GM12878 (cell line): ENCODE measurements around the gene LKAAEAR1. TPM values are rescaled to one million over a fixed set of nuclear protein-coding genes. Genes with fewer than 3 reads are reported as not detected.
A peak's percentile ranks its signal among the peaks of the same experiment; 100 is the strongest.

Experiments
- ATAC-seq: fragments of 200-7000 bp; cut with Tn5 transposase; 3 replicates; pipeline ENCODE4 v1.9.1; 2020; ENCODE audit warnings: mild to moderate bottlenecking, moderate library complexity
- BruUV-seq: library from RNA; stranded (reverse); fragments of 400-500 nt; replicated peaks from 2 replicates; lab custom pipeline; 2021; lab: Mats Ljungman, UMichigan
- CTCF ChIA-PET: fragments of 300-600 bp; sonication (Branson Sonifier 250); formaldehyde crosslinking; extraction: SDS; loops from one replicate; lab custom pipeline; 2021; ENCODE audit warnings: inconsistent platforms; lab: Yijun Ruan, JAX
- POLR2A ChIA-PET: fragments of 350-600 bp; formaldehyde crosslinking; extraction: SDS; loops from one replicate; lab custom pipeline; 2021; ENCODE audit warnings: inconsistent platforms; lab: Charles Lee
- RAD21 ChIA-PET: fragments of 300-600 bp; sonication (Branson Sonifier 250); formaldehyde crosslinking; loops from one replicate; lab custom pipeline; 2023; ENCODE audit warnings: antibody characterized with exemption; ENCODE audit not compliant: unreplicated experiment; lab: Charles Lee
- SMC1A ChIA-PET: fragments of 300-600 bp; sonication (Branson Sonifier 250); formaldehyde crosslinking; loops from one replicate; lab custom pipeline; 2023; ENCODE audit not compliant: unreplicated experiment, uncharacterized antibody; lab: Charles Lee
- DNase-seq: peaks from one replicate; pipeline ENCODE4 v3.0.0-alpha.2; 2011; ENCODE audit warnings: low read depth, low spot score
- FAIRE-seq: peaks from 3 replicates; lab custom pipeline; 2011; peaks lifted over from hg19 to GRCh38; lab: Jason Lieb, UNC
- H2AFZ ChIP-seq: 2 replicates; pipeline ENCODE4 v1.6.0; 2011; ENCODE audit warnings: low read depth, low read length, control low read depth; ENCODE audit not compliant: control insufficient read depth
- H3K27ac ChIP-seq: 2 replicates; pipeline ENCODE4 v1.5.1; 2011; ENCODE audit warnings: control low read depth; ENCODE audit not compliant: control insufficient read depth, insufficient read depth
- H3K27me3 ChIP-seq, 2 experiments: replicated peaks in 1 of 2; 2 replicates each; pipeline versions ENCODE4 v1.6.0 to v1.6.1; 2011; ENCODE audit warnings: low read length in 1 of 2; ENCODE audit not compliant: control insufficient read depth in 2 of 2, insufficient read depth in 2 of 2
- H3K36me3 ChIP-seq, 2 experiments: 2 replicates each; pipeline ENCODE4 v1.5.1; 2011; ENCODE audit warnings: low read length in 1 of 2; ENCODE audit not compliant: control insufficient read depth in 2 of 2, insufficient read depth in 2 of 2
- H3K4me1 ChIP-seq: 2 replicates; pipeline ENCODE4 v1.6.1; 2011; ENCODE audit warnings: mild to moderate bottlenecking, low read length, moderate library complexity, mixed read lengths; ENCODE audit not compliant: control insufficient read depth, insufficient read depth
- H3K4me2 ChIP-seq: 2 replicates; pipeline ENCODE4 v1.6.0; 2011; ENCODE audit warnings: control low read depth; ENCODE audit not compliant: control insufficient read depth, insufficient read depth
- H3K4me3 ChIP-seq: fragments of 200-600 bp; sonication (generic); 2 replicates; pipeline ENCODE4 v1.5.1; 2016
- H3K79me2 ChIP-seq: 2 replicates; pipeline ENCODE4 v1.6.0; 2011; ENCODE audit warnings: low read length; ENCODE audit not compliant: control insufficient read depth, insufficient read depth
- H3K9ac ChIP-seq: 2 replicates; pipeline ENCODE4 v1.8.0; 2011; ENCODE audit warnings: low read length, control low read depth, mixed read lengths; ENCODE audit not compliant: control insufficient read depth, insufficient read depth
- H3K9me3 ChIP-seq: replicated peaks from 3 replicates; pipeline ENCODE4 v1.5.1; 2011; ENCODE audit warnings: mild to moderate bottlenecking, low read length; ENCODE audit not compliant: control insufficient read depth, insufficient read depth
- H4K20me1 ChIP-seq: 2 replicates; pipeline ENCODE4 v1.6.0; 2011; ENCODE audit not compliant: control insufficient read depth, insufficient read depth
- ATF7 ChIP-seq: fragments of 450-650 bp; IDR thresholded peaks from 2 replicates; pipeline ENCODE4 v1.6.1; 2016; ENCODE audit warnings: low read depth, mild to moderate bottlenecking
- CBFB ChIP-seq: IDR thresholded peaks from 2 replicates; pipeline ENCODE4 v1.6.1; 2016; ENCODE audit warnings: antibody characterized with exemption, low read depth
- CREB1 ChIP-seq: IDR thresholded peaks from 2 replicates; pipeline ENCODE4 v1.6.1; 2012; ENCODE audit warnings: low read depth, mild to moderate bottlenecking, inconsistent platforms
- EED ChIP-seq: sonication (generic); IDR thresholded peaks from 2 replicates; pipeline ENCODE4 v1.6.1; 2016; ENCODE audit warnings: antibody characterized with exemption, low read depth
- FOS ChIP-seq: IDR thresholded peaks from 3 replicates; pipeline ENCODE4 v1.6.1; 2011; ENCODE audit warnings: borderline replicate concordance; ENCODE audit not compliant: insufficient read length; ENCODE audit errors: extremely low read depth
- IKZF1 ChIP-seq: fragments of 450-650 bp; conservative IDR thresholded peaks from 2 replicates; pipeline ENCODE4 v1.6.1; 2017; ENCODE audit warnings: antibody characterized with exemption, mild to moderate bottlenecking
- IKZF2 ChIP-seq, 2 experiments: fragments of 450-650 bp; IDR thresholded peaks; 2 replicates each; pipeline ENCODE4 v1.6.1; 2017; ENCODE audit warnings: mild to moderate bottlenecking in 2 of 2, moderate library complexity in 2 of 2
- IRF3 ChIP-seq: fragments of 450-650 bp; IDR thresholded peaks from 2 replicates; pipeline ENCODE4 v1.6.1; 2014; ENCODE audit warnings: mild to moderate bottlenecking
- JUND ChIP-seq: IDR thresholded peaks from 2 replicates; pipeline ENCODE4 v1.6.1; 2012; ENCODE audit warnings: low read depth, mild to moderate bottlenecking, low read length, improper control_type of control experiment, moderate library complexity
- MXI1 ChIP-seq: fragments of 150-350 bp; IDR thresholded peaks from 2 replicates; pipeline ENCODE4 v1.6.1; 2011; ENCODE audit warnings: low read depth, mild to moderate bottlenecking, inconsistent platforms, low read length, improper control_type of control experiment
- NFYB ChIP-seq: IDR thresholded peaks from 2 replicates; pipeline ENCODE4 v1.6.1; 2011; ENCODE audit warnings: low read depth, mild to moderate bottlenecking, low read length, improper control_type of control experiment, moderate library complexity; ENCODE audit not compliant: insufficient read depth
- NR2C2 ChIP-seq: IDR thresholded peaks from 2 replicates; pipeline ENCODE4 v1.6.1; 2011; ENCODE audit warnings: borderline replicate concordance, low read depth; ENCODE audit not compliant: control insufficient read depth, insufficient read length
- NR2F1 ChIP-seq: fragments of 450-650 bp; conservative IDR thresholded peaks from 2 replicates; pipeline ENCODE4 v1.6.1; 2017; ENCODE audit warnings: mild to moderate bottlenecking
- PAX5 ChIP-seq: IDR thresholded peaks from 2 replicates; pipeline ENCODE4 v1.6.1; 2011; ENCODE audit warnings: low read depth, low read length, borderline replicate concordance
- PKNOX1 ChIP-seq: fragments of 450-650 bp; IDR thresholded peaks from 2 replicates; pipeline ENCODE4 v1.6.1; 2016; ENCODE audit warnings: mild to moderate bottlenecking
- RAD21 ChIP-seq: IDR thresholded peaks from 2 replicates; pipeline ENCODE4 v1.6.1; 2011; ENCODE audit warnings: mild to moderate bottlenecking, low read depth, low read length, moderate library complexity; ENCODE audit not compliant: insufficient read depth
- RUNX3 ChIP-seq: IDR thresholded peaks from 2 replicates; pipeline ENCODE4 v1.6.1; 2012; ENCODE audit warnings: low read length, inconsistent platforms
- TARDBP ChIP-seq: IDR thresholded peaks from 2 replicates; pipeline ENCODE4 v1.6.1; 2016; ENCODE audit warnings: borderline replicate concordance
- WRNIP1 ChIP-seq: IDR thresholded peaks from 2 replicates; pipeline ENCODE4 v1.6.1; 2011; ENCODE audit warnings: low read depth, low read length, improper control_type of control experiment, borderline replicate concordance
- ZNF217 ChIP-seq: fragments of 450-650 bp; IDR thresholded peaks from 2 replicates; pipeline ENCODE4 v1.6.1; 2017; ENCODE audit warnings: antibody characterized with exemption, mild to moderate bottlenecking
- WGBS: methylation state at CpG from one replicate; pipeline ENCODE4 v1.1.6; 2016; ENCODE audit warnings: low lambda C conversion rate; ENCODE audit not compliant: insufficient replicate concordance, insufficient coverage; ENCODE audit errors: missing lambda C conversion rate; 5-methylcytosine and 5-hydroxymethylcytosine counted together
- in situ Hi-C: fragments of 300-500 bp; cut with MboI; formaldehyde crosslinking; loops from 9 replicates; pipeline ENCODE4 v1.14.3; 2018; ENCODE audit warnings: mixed read lengths
- intact Hi-C: fragments of 100-400 bp; cut with micrococcal nuclease; formaldehyde crosslinking; loops from one replicate; pipeline ENCODE4 v1.14.2; 2022; ENCODE audit not compliant: unreplicated experiment
- polyA plus RNA-seq, 11 experiments: library from polyadenylated mRNA; depleted of rRNA in 4 of 11; unstranded in 6 of 11; stranded (reverse) in 5 of 11; fragments of >200 nt; fragmentation: Nextera tagmentation in 4 of 11; fragmentation: Illumina TruSeq in 1 of 11; extraction: Ambion mirVana in 4 of 11; extraction: Trizol in 1 of 11; gene quantifications; 1 replicate in 1 of 11; 2 replicates in 10 of 11; pipeline versions ENCODE4 v1.2.1 to v1.2.3, GENCODE V29; 2011 to 2016; ENCODE audit warnings: inconsistent platforms in 2 of 11, missing spikeins in 2 of 11, low read depth in 1 of 11
- total RNA-seq, 4 experiments: library from RNA; depleted of rRNA in 3 of 4; stranded (reverse); fragments of >200 nt in 3 of 4; fragmentation: Illumina TruSeq in 1 of 4; extraction: Trizol in 1 of 4; gene quantifications; 2 replicates each; pipeline versions ENCODE4 v1.2.1 to v1.2.3, GENCODE V29; 2013 to 2021

Gene LKAAEAR1
- total and polyA plus RNA-seq, 10 of the 15 experiments (the other 5 are each of a cell fraction or from before 2014, with no cell fraction given): not detected

GRCh38 chr20:64065974-64066343 lies 18.2 kb downstream of the LKAAEAR1 start:
- Histone ChIP-seq H3K79me2 (no peaks in the 10 kb centered on the region), H4K20me1 (no peaks in the 10 kb centered on the region), H3K4me2 (peak overlapping the region; percentile 68), H3K9me3 (no peaks in the 10 kb centered on the region), H3K4me3 (no peak overlapping the region), H3K36me3 (no peaks in the 10 kb centered on the region), H3K27me3 (no peaks in the 10 kb centered on the region), H3K4me1 (peaks cover 32% of the 10 kb centered on the region), H3K9ac (no peak overlapping the region), H3K27ac (0 out of 2 replicates have a peak overlapping the region, but pooled peaks have one; percentile 10), H2AFZ (no peak overlapping the region)
- no TSS peak for BruUV-seq
- WGBS: 4% methylated on average over 5 of the region's 5 CpGs
- RAD21 ChIA-PET: interaction anchor here (1.0 to 1.6 kb wide), 3 partner anchors 10 to 28 kb away, joined by 3 to 4 read pairs (median 4); partner anchors contain the start of genes OPRL1 and RGS19
- SMC1A ChIA-PET: interaction anchor here (0.6 to 2.0 kb wide), 4 partner anchors 11 to 86 kb away, joined by 3 to 10 read pairs (median 4); partner anchors contain the start of gene SAMD10
- TF ChIP-seq CREB1 (peak; percentile 78), FOS (no peak), ZNF217 (no peak), NR2C2 (no peak), ATF7 (peak; percentile 81), IKZF2 (IDR thresholded peaks at IDR 0.05) (peak; percentile 44 to 62; a peak in 2 of 4 replicates), RAD21 (no peak), WRNIP1 (no peak), TARDBP (no peak), PAX5 (peak; percentile 26; the same call in 1 of the 2 replicates), NFYB (peak; percentile 52; the same call in 1 of the 2 replicates), RUNX3 (peak; percentile 76), CBFB (peak; percentile 24; the same call in 1 of the 2 replicates), JUND (no peak), NR2F1 (peak; percentile 90), IKZF1 (peak; percentile 66), IRF3 (no peak), EED (peak; percentile 52), MXI1 (0 out of 2 replicates have a peak, but pooled peaks have one; percentile 23), PKNOX1 (peak; percentile 85)
- POLR2A ChIA-PET: interaction anchor here (0.5 to 3.0 kb wide), 5 partner anchors 11 to 338 kb away, joined by 3 to 10 read pairs (median 4); partner anchors contain the start of genes OPRL1 and RGS19
- peak; percentile 85 for ATAC-seq
- peak; percentile 95 for FAIRE-seq
- intact Hi-C loops: no loop called here
- in situ Hi-C loops: no loop called here
- peak; percentile 79 for DNase-seq
- CTCF ChIA-PET: interaction anchor here (1.0 to 2.4 kb wide), 5 partner anchors 9 to 85 kb away, joined by 3 to 19 read pairs (median 5); partner anchors contain the start of genes OPRL1, PRPF6 and RGS19
